Body of pancreas (tissue), 4 donors: ENCODE results near the gene ZC3H12C.

Source experiments
- POLR2A ChIP-seq, 3 donors: fragments of 450-650 bp; IDR thresholded peaks; one replicate each; pipeline ENCODE4 v1.6.1; 2016; ENCODE audit warnings: antibody characterized with exemption in 3 of 3, mild to moderate bottlenecking in 2 of 3
- TF ChIP-seq, protein P1 (sequence below), 7 experiments: fragments of 450-650 bp in 4 of 7; fragments of 200-600 bp in 3 of 7; sonication (generic) in 3 of 7; IDR thresholded peaks; one replicate each; pipeline ENCODE4 v1.5.1; 2016 to 2019; ENCODE audit warnings: antibody characterized with exemption in 7 of 7

DNA sequence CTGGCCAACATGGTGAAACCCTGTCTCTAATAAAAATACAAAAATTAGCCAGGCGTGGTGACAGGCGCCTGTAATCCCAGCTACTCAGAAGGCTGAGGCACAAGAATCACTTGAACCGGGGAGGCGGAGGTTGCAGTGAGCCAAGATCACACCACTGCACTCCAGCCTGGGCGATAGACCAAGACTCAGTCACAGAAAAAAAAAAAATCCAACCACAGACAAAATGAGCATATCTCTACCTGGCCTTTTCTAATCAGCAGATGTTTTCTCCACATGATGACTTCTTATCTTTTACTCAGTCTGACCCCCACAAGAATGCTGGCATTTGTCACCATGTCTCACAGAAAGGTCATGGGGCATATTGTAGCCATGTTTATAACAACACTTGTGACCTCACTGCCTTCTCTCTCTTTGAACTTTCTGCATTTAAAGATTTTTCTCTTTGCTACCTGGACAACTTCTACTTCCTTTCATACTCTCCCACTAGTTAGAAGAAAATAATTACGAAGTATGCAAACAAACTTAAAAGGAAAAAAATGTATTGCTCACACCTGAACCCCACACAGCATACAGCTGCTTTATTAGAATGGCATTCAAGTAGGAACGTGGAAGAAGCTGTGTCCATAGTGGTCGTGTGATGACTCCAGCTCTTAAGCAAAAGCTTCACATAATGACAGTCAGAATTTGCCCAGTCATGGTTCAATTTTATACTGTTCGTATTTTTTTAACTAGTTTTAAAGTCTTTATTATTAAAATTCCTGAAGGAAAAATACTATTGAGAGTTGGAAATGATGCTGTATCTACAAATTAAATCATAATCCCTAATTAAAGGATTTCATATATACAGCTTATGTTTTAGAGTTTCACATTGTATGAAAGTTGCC is 65.4 kb downstream of the ZC3H12C start:
- TF ChIP-seq, protein P1, sequence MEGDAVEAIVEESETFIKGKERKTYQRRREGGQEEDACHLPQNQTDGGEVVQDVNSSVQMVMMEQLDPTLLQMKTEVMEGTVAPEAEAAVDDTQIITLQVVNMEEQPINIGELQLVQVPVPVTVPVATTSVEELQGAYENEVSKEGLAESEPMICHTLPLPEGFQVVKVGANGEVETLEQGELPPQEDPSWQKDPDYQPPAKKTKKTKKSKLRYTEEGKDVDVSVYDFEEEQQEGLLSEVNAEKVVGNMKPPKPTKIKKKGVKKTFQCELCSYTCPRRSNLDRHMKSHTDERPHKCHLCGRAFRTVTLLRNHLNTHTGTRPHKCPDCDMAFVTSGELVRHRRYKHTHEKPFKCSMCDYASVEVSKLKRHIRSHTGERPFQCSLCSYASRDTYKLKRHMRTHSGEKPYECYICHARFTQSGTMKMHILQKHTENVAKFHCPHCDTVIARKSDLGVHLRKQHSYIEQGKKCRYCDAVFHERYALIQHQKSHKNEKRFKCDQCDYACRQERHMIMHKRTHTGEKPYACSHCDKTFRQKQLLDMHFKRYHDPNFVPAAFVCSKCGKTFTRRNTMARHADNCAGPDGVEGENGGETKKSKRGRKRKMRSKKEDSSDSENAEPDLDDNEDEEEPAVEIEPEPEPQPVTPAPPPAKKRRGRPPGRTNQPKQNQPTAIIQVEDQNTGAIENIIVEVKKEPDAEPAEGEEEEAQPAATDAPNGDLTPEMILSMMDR (IDR thresholded peaks at IDR 0.05), result no peak
- TF ChIP-seq POLR2A (IDR thresholded peaks at IDR 0.05), result no peak
